ENCODE data around the gene PRM3. TPM values are rescaled to one million over a fixed set of nuclear protein-coding genes. Genes with fewer than 3 reads are reported as not detected.

The PRM3 gene
- polyA plus RNA-seq, 1 donor from 2014 or later: not detected

DNA sequence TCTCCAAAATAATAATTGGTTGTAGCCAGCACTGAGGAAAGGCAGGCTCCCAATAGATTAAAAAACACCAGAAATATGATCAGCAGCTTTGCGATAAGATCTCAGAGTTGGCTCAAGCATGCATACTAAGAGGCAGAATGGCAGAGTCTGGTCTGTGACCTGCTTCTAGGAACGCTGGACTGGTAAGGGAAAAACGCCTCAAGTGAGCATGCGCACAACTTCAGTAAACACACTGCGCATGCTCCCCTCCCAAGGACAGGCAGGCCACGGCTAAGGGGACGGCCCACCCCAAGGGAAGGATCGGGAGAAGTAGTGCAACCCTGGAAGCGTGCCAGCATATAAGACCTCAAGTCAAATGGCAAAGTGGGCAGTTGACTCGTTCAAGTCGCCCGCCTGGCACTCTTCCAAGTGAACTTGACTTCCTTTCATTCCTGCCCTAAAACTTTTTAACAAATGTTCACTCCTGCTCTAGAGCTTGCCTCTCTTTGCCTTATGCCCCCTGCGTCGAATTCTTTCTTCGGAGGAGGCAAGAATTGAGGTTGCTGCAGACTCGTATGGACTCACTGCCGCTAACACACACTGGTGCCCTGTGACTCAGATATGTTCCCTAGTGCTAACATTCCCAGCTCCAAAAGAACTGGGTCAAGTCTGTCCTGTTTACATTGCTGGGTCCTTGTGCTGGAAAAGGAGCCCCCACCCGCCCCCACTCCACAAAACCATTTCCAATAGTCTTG is 30.1 kb upstream of the PRM3 start:
- no peaks in the 10 kb centered on the region for H3K79me2 ChIP-seq (replicated peaks; ENCODE audit: insufficient read depth, low read length)
- H3K4me3 ChIP-seq (ENCODE audit: low read length): no peak overlapping the region
- H3K9ac ChIP-seq (ENCODE audit: low read length): no peak overlapping the region
- H3K4me2 ChIP-seq (ENCODE audit: low read length): no peak overlapping the region
- no peaks in the 10 kb centered on the region for H3F3A ChIP-seq (ENCODE audit: insufficient read depth, low read length, poor library complexity, severe bottlenecking)
- no peak overlapping the region for H3K27ac ChIP-seq (ENCODE audit: low read length)
- no peaks in the 10 kb centered on the region for H3K9me3 ChIP-seq (ENCODE audit: low read length)
- no peaks in the 10 kb centered on the region for H3K27me3 ChIP-seq (ENCODE audit: insufficient read depth, low read depth, low read length)
- TF ChIP-seq POLR2AphosphoS5 (IDR thresholded peaks at IDR 0.05) (no peak), TAF1 (IDR thresholded peaks at IDR 0.05; ENCODE audit: low read depth) (no peak), EP300 (conservative IDR thresholded peaks at IDR 0.05; ENCODE audit: poor library complexity, severe bottlenecking) (no peak), EZH2 (IDR thresholded peaks at IDR 0.05; ENCODE audit: borderline replicate concordance, insufficient read depth, low read length, poor library complexity, severe bottlenecking) (no peak), RAD21 (conservative IDR thresholded peaks at IDR 0.05) (no peak), MXI1 (conservative IDR thresholded peaks at IDR 0.05; ENCODE audit: poor library complexity, severe bottlenecking) (no peak), SMC3 (conservative IDR thresholded peaks at IDR 0.05; ENCODE audit: poor library complexity) (no peak)
- TF ChIP-seq, protein P1, sequence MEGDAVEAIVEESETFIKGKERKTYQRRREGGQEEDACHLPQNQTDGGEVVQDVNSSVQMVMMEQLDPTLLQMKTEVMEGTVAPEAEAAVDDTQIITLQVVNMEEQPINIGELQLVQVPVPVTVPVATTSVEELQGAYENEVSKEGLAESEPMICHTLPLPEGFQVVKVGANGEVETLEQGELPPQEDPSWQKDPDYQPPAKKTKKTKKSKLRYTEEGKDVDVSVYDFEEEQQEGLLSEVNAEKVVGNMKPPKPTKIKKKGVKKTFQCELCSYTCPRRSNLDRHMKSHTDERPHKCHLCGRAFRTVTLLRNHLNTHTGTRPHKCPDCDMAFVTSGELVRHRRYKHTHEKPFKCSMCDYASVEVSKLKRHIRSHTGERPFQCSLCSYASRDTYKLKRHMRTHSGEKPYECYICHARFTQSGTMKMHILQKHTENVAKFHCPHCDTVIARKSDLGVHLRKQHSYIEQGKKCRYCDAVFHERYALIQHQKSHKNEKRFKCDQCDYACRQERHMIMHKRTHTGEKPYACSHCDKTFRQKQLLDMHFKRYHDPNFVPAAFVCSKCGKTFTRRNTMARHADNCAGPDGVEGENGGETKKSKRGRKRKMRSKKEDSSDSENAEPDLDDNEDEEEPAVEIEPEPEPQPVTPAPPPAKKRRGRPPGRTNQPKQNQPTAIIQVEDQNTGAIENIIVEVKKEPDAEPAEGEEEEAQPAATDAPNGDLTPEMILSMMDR (IDR thresholded peaks at IDR 0.05; ENCODE audit: poor library complexity, severe bottlenecking): no peak
- TF ChIP-seq, protein P2, sequence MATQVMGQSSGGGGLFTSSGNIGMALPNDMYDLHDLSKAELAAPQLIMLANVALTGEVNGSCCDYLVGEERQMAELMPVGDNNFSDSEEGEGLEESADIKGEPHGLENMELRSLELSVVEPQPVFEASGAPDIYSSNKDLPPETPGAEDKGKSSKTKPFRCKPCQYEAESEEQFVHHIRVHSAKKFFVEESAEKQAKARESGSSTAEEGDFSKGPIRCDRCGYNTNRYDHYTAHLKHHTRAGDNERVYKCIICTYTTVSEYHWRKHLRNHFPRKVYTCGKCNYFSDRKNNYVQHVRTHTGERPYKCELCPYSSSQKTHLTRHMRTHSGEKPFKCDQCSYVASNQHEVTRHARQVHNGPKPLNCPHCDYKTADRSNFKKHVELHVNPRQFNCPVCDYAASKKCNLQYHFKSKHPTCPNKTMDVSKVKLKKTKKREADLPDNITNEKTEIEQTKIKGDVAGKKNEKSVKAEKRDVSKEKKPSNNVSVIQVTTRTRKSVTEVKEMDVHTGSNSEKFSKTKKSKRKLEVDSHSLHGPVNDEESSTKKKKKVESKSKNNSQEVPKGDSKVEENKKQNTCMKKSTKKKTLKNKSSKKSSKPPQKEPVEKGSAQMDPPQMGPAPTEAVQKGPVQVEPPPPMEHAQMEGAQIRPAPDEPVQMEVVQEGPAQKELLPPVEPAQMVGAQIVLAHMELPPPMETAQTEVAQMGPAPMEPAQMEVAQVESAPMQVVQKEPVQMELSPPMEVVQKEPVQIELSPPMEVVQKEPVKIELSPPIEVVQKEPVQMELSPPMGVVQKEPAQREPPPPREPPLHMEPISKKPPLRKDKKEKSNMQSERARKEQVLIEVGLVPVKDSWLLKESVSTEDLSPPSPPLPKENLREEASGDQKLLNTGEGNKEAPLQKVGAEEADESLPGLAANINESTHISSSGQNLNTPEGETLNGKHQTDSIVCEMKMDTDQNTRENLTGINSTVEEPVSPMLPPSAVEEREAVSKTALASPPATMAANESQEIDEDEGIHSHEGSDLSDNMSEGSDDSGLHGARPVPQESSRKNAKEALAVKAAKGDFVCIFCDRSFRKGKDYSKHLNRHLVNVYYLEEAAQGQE (IDR thresholded peaks at IDR 0.05; ENCODE audit: borderline replicate concordance): no peak
- no peaks in the 10 kb centered on the region for H4K20me1 ChIP-seq (ENCODE audit: insufficient read depth)
- H3K36me3 ChIP-seq (ENCODE audit: insufficient read depth, low read length): no peaks in the 10 kb centered on the region
- H3K9me2 ChIP-seq (ENCODE audit: insufficient read depth, low read length): no peaks in the 10 kb centered on the region
- no peak overlapping the region for H2AFZ ChIP-seq (ENCODE audit: low read depth, low read length)

DNA sequence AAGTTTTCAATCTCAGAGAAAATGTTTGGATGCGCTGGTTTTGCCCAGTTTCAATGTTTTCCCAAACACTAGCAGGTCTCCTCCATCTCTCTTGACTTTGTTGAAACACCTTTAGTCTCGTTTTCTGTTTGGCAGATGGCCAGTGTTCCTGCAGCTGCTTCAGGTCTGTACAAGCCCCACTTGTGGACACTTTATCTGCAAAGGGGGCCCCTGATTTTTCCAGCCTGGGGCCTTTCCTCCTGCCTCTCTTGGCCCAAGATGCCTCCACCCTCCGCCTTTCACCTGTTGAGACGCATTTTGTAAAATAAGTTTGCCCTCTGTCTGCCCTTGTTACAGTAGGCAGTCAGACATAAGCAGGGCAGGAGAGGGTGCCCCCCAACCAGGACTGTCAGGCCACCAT is 29.5 kb upstream of the PRM3 start:
- Histone ChIP-seq H3K79me2 (replicated peaks; ENCODE audit: insufficient read depth, low read length) (no peaks in the 10 kb centered on the region), H3K4me3 (ENCODE audit: low read length) (no peak overlapping the region), H3K9me2 (ENCODE audit: insufficient read depth, low read length) (no peaks in the 10 kb centered on the region), H3K9ac (ENCODE audit: low read length) (no peak overlapping the region), H3K9me3 (ENCODE audit: low read length) (no peaks in the 10 kb centered on the region), H3K36me3 (ENCODE audit: insufficient read depth, low read length) (no peaks in the 10 kb centered on the region), H3K27me3 (ENCODE audit: insufficient read depth, low read depth, low read length) (no peaks in the 10 kb centered on the region), H2AFZ (ENCODE audit: low read depth, low read length) (no peak overlapping the region), H4K20me1 (ENCODE audit: insufficient read depth) (no peaks in the 10 kb centered on the region), H3K27ac (ENCODE audit: low read length) (no peak overlapping the region), H3K4me2 (ENCODE audit: low read length) (no peak overlapping the region), H3F3A (ENCODE audit: insufficient read depth, low read length, poor library complexity, severe bottlenecking) (no peaks in the 10 kb centered on the region)
- TF ChIP-seq MXI1 (conservative IDR thresholded peaks at IDR 0.05; ENCODE audit: poor library complexity, severe bottlenecking) (no peak), RAD21 (conservative IDR thresholded peaks at IDR 0.05) (no peak), EZH2 (IDR thresholded peaks at IDR 0.05; ENCODE audit: borderline replicate concordance, insufficient read depth, low read length, poor library complexity, severe bottlenecking) (no peak), EP300 (conservative IDR thresholded peaks at IDR 0.05; ENCODE audit: poor library complexity, severe bottlenecking) (no peak), TAF1 (IDR thresholded peaks at IDR 0.05; ENCODE audit: low read depth) (no peak), SMC3 (conservative IDR thresholded peaks at IDR 0.05; ENCODE audit: poor library complexity) (no peak)
- TF ChIP-seq, protein P2 (IDR thresholded peaks at IDR 0.05; ENCODE audit: borderline replicate concordance): no peak
- TF ChIP-seq, protein P1 (IDR thresholded peaks at IDR 0.05; ENCODE audit: poor library complexity, severe bottlenecking): no peak
